Gastroesophageal sphincter (tissue), 3 donors: ENCODE data around the gene MMP26.

Experiments used
- CTCF ChIP-seq, 4 experiments: fragments of 200-600 bp in 2 of 4; fragments of 450-650 bp in 2 of 4; sonication (generic) in 1 of 4; IDR thresholded peaks; one replicate each; pipeline ENCODE4 v1.5.1; 2017 to 2019; ENCODE audit warnings: antibody characterized with exemption in 4 of 4, mild to moderate bottlenecking in 2 of 4, moderate library complexity in 2 of 4
- POLR2A ChIP-seq, 2 donors: fragments of 450-650 bp; IDR thresholded peaks; one replicate each; pipeline ENCODE4 v1.6.1; 2017; ENCODE audit warnings: antibody characterized with exemption in 2 of 2, mild to moderate bottlenecking in 2 of 2, moderate library complexity in 1 of 2

GRCh38 chr11:4658629-4659445 lies 45.7 kb upstream of the MMP26 start:
- no peak for TF ChIP-seq CTCF (IDR thresholded peaks at IDR 0.05)
- TF ChIP-seq POLR2A (IDR thresholded peaks at IDR 0.05) = no peak
